ENCODE results near the gene CCNO. TPM values are rescaled to one million over a fixed set of nuclear protein-coding genes. Genes with fewer than 3 reads are reported as not detected.

The CCNO gene
- total and polyA plus RNA-seq, 10 of the 15 experiments (the other 5 are each of a cell fraction or from before 2014, with no cell fraction given) = 0.05 TPM; not detected in 9

- Histone ChIP-seq H4K20me1 (ENCODE audit: control insufficient read depth, insufficient read depth) (no peaks in the 10 kb centered on the region; the same call in 1 of the 2 replicates), H2AFZ (ENCODE audit: control insufficient read depth, low read depth, low read length) (no peak overlapping the region), H3K4me1 (ENCODE audit: control insufficient read depth, insufficient read depth, low read length) (peaks cover 13% of the 10 kb centered on the region), H3K9me3 (replicated peaks; ENCODE audit: control insufficient read depth, insufficient read depth, low read length) (no peaks in the 10 kb centered on the region; the same call in 2 of the 3 replicates), H3K4me3 (no peak overlapping the region), H3K27me3 (replicated peaks in 1 of 2; ENCODE audit: control insufficient read depth in 2 of 2, insufficient read depth in 2 of 2, low read length in 1 of 2) (peaks cover 29 to 49% of the 10 kb centered on the region in 2 experiments), H3K79me2 (ENCODE audit: control insufficient read depth, insufficient read depth, low read length) (no peaks in the 10 kb centered on the region), H3K9ac (ENCODE audit: control insufficient read depth, insufficient read depth, low read length) (no peak overlapping the region), H3K36me3 (ENCODE audit: control insufficient read depth in 2 of 2, insufficient read depth in 2 of 2, low read length in 1 of 2) (no peaks in the 10 kb centered on the region), H3K4me2 (ENCODE audit: control insufficient read depth, insufficient read depth) (no peak overlapping the region), H3K27ac (ENCODE audit: control insufficient read depth, insufficient read depth) (no peak overlapping the region)
- no peak for ATAC-seq
- ChIA-PET CTCF (interaction anchor here (1.2 kb wide), 1 partner anchor 466 kb away, joined by 3 read pairs; no protein-coding TSS in a partner anchor), POLR2A (no interaction called here), RAD21 (ENCODE audit: unreplicated experiment) (no interaction called here), SMC1A (ENCODE audit: uncharacterized antibody, unreplicated experiment) (interaction anchor here (1.2 kb wide), 1 partner anchor 55 kb away, joined by 3 read pairs; no protein-coding TSS in a partner anchor)
- intact Hi-C loops (cut with micrococcal nuclease; ENCODE audit: unreplicated experiment) = loop anchor here (5.0 kb wide), 1 partner anchor 467 kb away; no protein-coding TSS in a partner anchor
- no peak for FAIRE-seq
- TF ChIP-seq ZBTB11 (CRISPR knock-in tag; IDR thresholded peaks at IDR 0.05) = no peak
- BruUV-seq (replicated peaks) = no TSS peak
- no peak for DNase-seq (ENCODE audit: low read depth, low spot score)
- in situ Hi-C loops (cut with MboI) = no loop called here
These were observed 8.1 kb downstream of the CCNO start for GRCh38 chr5:55225346-55225745.

- Histone ChIP-seq H3K9ac (ENCODE audit: control insufficient read depth, insufficient read depth, low read length) (no peak overlapping the region), H3K4me1 (ENCODE audit: control insufficient read depth, insufficient read depth, low read length) (peaks cover 13% of the 10 kb centered on the region), H3K4me3 (no peak overlapping the region), H3K9me3 (replicated peaks; ENCODE audit: control insufficient read depth, insufficient read depth, low read length) (no peaks in the 10 kb centered on the region; the same call in 2 of the 3 replicates), H4K20me1 (ENCODE audit: control insufficient read depth, insufficient read depth) (no peaks in the 10 kb centered on the region; the same call in 1 of the 2 replicates), H3K79me2 (ENCODE audit: control insufficient read depth, insufficient read depth, low read length) (no peaks in the 10 kb centered on the region), H3K27me3 (replicated peaks in 1 of 2; ENCODE audit: control insufficient read depth in 2 of 2, insufficient read depth in 2 of 2, low read length in 1 of 2) (peaks cover 32 to 55% of the 10 kb centered on the region in 2 experiments), H3K36me3 (ENCODE audit: control insufficient read depth in 2 of 2, insufficient read depth in 2 of 2, low read length in 1 of 2) (no peaks in the 10 kb centered on the region), H3K4me2 (ENCODE audit: control insufficient read depth, insufficient read depth) (0 out of 2 replicates have a peak overlapping the region, but pooled peaks have one; percentile 11), H3K27ac (ENCODE audit: control insufficient read depth, insufficient read depth) (no peak overlapping the region), H2AFZ (ENCODE audit: control insufficient read depth, low read depth, low read length) (no peak overlapping the region)
- POLR2A ChIA-PET = no interaction called here
- no peak for TF ChIP-seq NR2F1 (conservative IDR thresholded peaks at IDR 0.05)
- no peak for TF ChIP-seq SREBF1 (IDR thresholded peaks at IDR 0.05; ENCODE audit: low read length)
- TF ChIP-seq FOXK2 (IDR thresholded peaks at IDR 0.05) = no peak
- TF ChIP-seq SP1 (IDR thresholded peaks at IDR 0.05; ENCODE audit: low read depth, low read length) = no peak
- no peak for TF ChIP-seq MEF2B (IDR thresholded peaks at IDR 0.05; ENCODE audit: partially characterized antibody, poor library complexity, severe bottlenecking)
- no peak for TF ChIP-seq IKZF1 (conservative IDR thresholded peaks at IDR 0.05)
- TF ChIP-seq NFXL1 (IDR thresholded peaks at IDR 0.05; ENCODE audit: borderline replicate concordance) = no peak
- no peak for TF ChIP-seq MLLT1 (IDR thresholded peaks at IDR 0.05)
- RAD21 ChIA-PET (ENCODE audit: unreplicated experiment) = no interaction called here
- ATAC-seq (no peak), FAIRE-seq (no peak), DNase-seq (ENCODE audit: low read depth, low spot score) (no peak)
- SMC1A ChIA-PET (ENCODE audit: uncharacterized antibody, unreplicated experiment) = no interaction called here
- in situ Hi-C loops (cut with MboI) = no loop called here
- intact Hi-C loops (cut with micrococcal nuclease; ENCODE audit: unreplicated experiment) = no loop called here
- CTCF ChIA-PET = no interaction called here
- BruUV-seq (replicated peaks) = no TSS peak
- 13% methylated on average over 7 of the region's 7 CpGs for WGBS (ENCODE audit: insufficient coverage, insufficient replicate concordance, low lambda C conversion rate, missing lambda C conversion rate)
These were observed 9.6 kb downstream of the CCNO start for GRCh38 chr5:55223812-55224240.

Data from GM12878 (cell line).